Stomach (tissue), 9 donors: ENCODE results near the gene STAC2. TPM values are rescaled to one million over a fixed set of nuclear protein-coding genes. Genes with fewer than 3 reads are reported as not detected.

ENCODE experiments used
- DNase-seq, 2 donors: peaks; one replicate each; pipeline versions ENCODE4 v3.0.0 to v3.0.0-alpha.2; 2013 to 2019
- H3K27ac ChIP-seq, 5 donors: fragments of 200-600 bp in 4 of 5; sonication (generic) in 4 of 5; one replicate each; pipeline ENCODE4 v1.5.1; 2013 to 2019; ENCODE audit warnings: mild to moderate bottlenecking in 1 of 5, moderate library complexity in 1 of 5
- H3K27me3 ChIP-seq, 3 donors: fragments of 200-600 bp; sonication (generic); one replicate each; pipeline ENCODE4 v1.5.1; 2017 to 2019; ENCODE audit warnings: mixed run types in 1 of 3
- H3K36me3 ChIP-seq, 4 donors: fragments of 200-600 bp; sonication (generic); 1 replicate in 3 of 4; 2 replicates in 1 of 4; pipeline ENCODE4 v1.5.1; 2016 to 2019
- H3K4me1 ChIP-seq, 4 donors: fragments of 200-600 bp; sonication (generic); one replicate each; pipeline ENCODE4 v1.5.1; 2016 to 2019
- H3K4me3 ChIP-seq, 4 donors: fragments of 200-600 bp; sonication (generic) in 3 of 4; one replicate each; pipeline ENCODE4 v1.5.1; 2016 to 2019; ENCODE audit warnings: mild to moderate bottlenecking in 1 of 4
- H3K9me3 ChIP-seq, 4 donors: fragments of 200-600 bp; sonication (generic); one replicate each; pipeline ENCODE4 v1.5.1; 2016 to 2019
- CTCF ChIP-seq, 7 experiments: fragments of 450-650 bp in 4 of 7; fragments of 200-600 bp in 3 of 7; sonication (generic) in 3 of 7; IDR thresholded peaks; one replicate each; pipeline ENCODE4 v1.5.1; 2016 to 2019; ENCODE audit warnings: antibody characterized with exemption in 7 of 7, control low read depth in 2 of 7, mild to moderate bottlenecking in 1 of 7
- EP300 ChIP-seq: sonication (generic); formaldehyde crosslinking; IDR thresholded peaks from one replicate; pipeline ENCODE4 v1.6.1; 2017; ENCODE audit warnings: antibody characterized with exemption
- POLR2A ChIP-seq, 4 donors: fragments of 450-650 bp; IDR thresholded peaks; one replicate each; pipeline ENCODE4 v1.6.1; 2016; ENCODE audit warnings: antibody characterized with exemption in 4 of 4, control low read depth in 2 of 4, mild to moderate bottlenecking in 1 of 4, moderate library complexity in 1 of 4
- POLR2AphosphoS5 ChIP-seq, 3 donors: sonication (generic); formaldehyde crosslinking; IDR thresholded peaks; one replicate each; pipeline ENCODE4 v1.6.1; 2016; ENCODE audit warnings: antibody characterized with exemption in 3 of 3
- WGBS, 5 donors: extraction: QIAGEN DNeasy Blood & Tissue Kit in 3 of 5; methylation state at CpG; one replicate each; pipeline versions ENCODE4 v1.1.5 to v1.1.7; 2013 to 2018; 5-methylcytosine and 5-hydroxymethylcytosine counted together
- intact Hi-C: fragments of 100-400 bp; cut with DNase I; formaldehyde crosslinking; loops from one replicate; pipeline ENCODE4 v1.15.1; 2023; ENCODE audit warnings: low total_unique reads
- polyA plus RNA-seq, 3 donors: library from polyadenylated mRNA; stranded (reverse); fragments of 200-250 nt; gene quantifications; one replicate each; pipeline ENCODE4 v1.2.3, GENCODE V29; 2013
- total RNA-seq, 5 donors: library from RNA; depleted of rRNA; stranded (reverse); fragments of >200 nt; gene quantifications; one replicate each; pipeline versions ENCODE4 v1.1.0 to v1.2.3, GENCODE V29; 2014 to 2016
- donor health status: healthy with polysubstance abuse.
- donor health status: Bipolar disorder and iron deficiency.
- donor health status: healthy.

STAC2 gene
- total and polyA plus RNA-seq, 8 donors = under 0.01 to 0.20 (median 0.15) TPM; not detected in 5

GRCh38 chr17:39230361-39230760 is 4.6 kb upstream of the STAC2 start:
- no peaks in the 10 kb centered on the region for H3K9me3 ChIP-seq
- no peak for TF ChIP-seq CTCF (IDR thresholded peaks at IDR 0.05)
- TF ChIP-seq EP300 = no peak
- peaks cover 9 to 98% (median 43%) of the 10 kb centered on the region in 3 donors for H3K27me3 ChIP-seq
- H3K27ac ChIP-seq = no peak overlapping the region
- DNase-seq = no peak
- no peaks in the 10 kb centered on the region for H3K36me3 ChIP-seq
- H3K4me1 ChIP-seq = peaks cover 8 to 26% (median 22%) of the 10 kb centered on the region in 4 donors
- WGBS, 5 donors = 33 to 79% (median 63%) methylated on average over 1 of the region's 1 CpG
- no peak overlapping the region for H3K4me3 ChIP-seq
- intact Hi-C loops = no loop called here

- no peaks in the 10 kb centered on the region for H3K9me3 ChIP-seq
- no peak for DNase-seq
- H3K4me3 ChIP-seq = no peak overlapping the region
- H3K4me1 ChIP-seq = peaks cover 15 to 36% (median 31%) of the 10 kb centered on the region in 4 donors
- intact Hi-C loops = no loop called here
- no peaks in the 10 kb centered on the region for H3K36me3 ChIP-seq
- 59 to 68% (median 65%) methylated on average over 11 of the region's 11 CpGs for WGBS, 5 donors
- H3K27ac ChIP-seq = no peak overlapping the region
- peaks cover 14 to 98% (median 52%) of the 10 kb centered on the region in 3 donors for H3K27me3 ChIP-seq
- TF ChIP-seq CTCF (IDR thresholded peaks at IDR 0.05) (no peak), POLR2AphosphoS5 (IDR thresholded peaks at IDR 0.05) (no peak), EP300 (no peak), POLR2A (IDR thresholded peaks at IDR 0.05) (no peak)
These were observed 3.6 kb upstream of the STAC2 start for GRCh38 chr17:39229274-39229913.

GRCh38 chr17:39227364-39227919 is 1.7 kb upstream of the STAC2 start:
- intact Hi-C loops = no loop called here
- Histone ChIP-seq H3K27me3 (peaks cover 14 to 98% (median 47%) of the 10 kb centered on the region in 3 donors), H3K4me3 (no peak overlapping the region), H3K9me3 (no peaks in the 10 kb centered on the region), H3K27ac (no peak overlapping the region), H3K36me3 (no peaks in the 10 kb centered on the region), H3K4me1 (peaks cover 15 to 38% (median 32%) of the 10 kb centered on the region in 4 donors)
- 47 to 63% (median 57%) methylated on average over 1 to 2 of the region's 2 CpGs for WGBS, 5 donors
- TF ChIP-seq CTCF (IDR thresholded peaks at IDR 0.05) (no peak), POLR2AphosphoS5 (IDR thresholded peaks at IDR 0.05) (no peak), EP300 (no peak), POLR2A (IDR thresholded peaks at IDR 0.05) (no peak)
- DNase-seq = no peak

- intact Hi-C loops = no loop called here
- Histone ChIP-seq H3K4me1 (peaks cover 15 to 26% (median 23%) of the 10 kb centered on the region in 4 donors), H3K36me3 (no peaks in the 10 kb centered on the region), H3K4me3 (peak overlapping the region; percentile 40 to 49 (median 42)), H3K27ac (no peak overlapping the region), H3K9me3 (no peaks in the 10 kb centered on the region), H3K27me3 (peaks cover 14 to 93% (median 33%) of the 10 kb centered on the region in 3 donors)
- peak; percentile 38 to 94 for DNase-seq
- TF ChIP-seq CTCF (IDR thresholded peaks at IDR 0.05) (no peak), EP300 (no peak), POLR2AphosphoS5 (IDR thresholded peaks at IDR 0.05) (no peak), POLR2A (IDR thresholded peaks at IDR 0.05) (no peak)
- WGBS, 5 donors = 11 to 15% (median 13%) methylated on average over 24 of the region's 24 CpGs
These were observed 376 bp upstream of the STAC2 start for GRCh38 chr17:39225959-39226683.
